GM12878 (cell line): ENCODE measurements around the gene KRTAP10-9. TPM values are rescaled to one million over a fixed set of nuclear protein-coding genes. Genes with fewer than 3 reads are reported as not detected.
"Not testable (repeated sequence)": the region's sequence is repeated elsewhere in the genome, so short reads cannot be mapped to it uniquely, and the experiment has no call there.

Experiments
- ATAC-seq: fragments of 200-7000 bp; cut with Tn5 transposase; 3 replicates; pipeline ENCODE4 v1.9.1; 2020; ENCODE audit warnings: mild to moderate bottlenecking, moderate library complexity
- BruUV-seq: library from RNA; stranded (reverse); fragments of 400-500 nt; replicated peaks from 2 replicates; lab custom pipeline; 2021; lab: Mats Ljungman, UMichigan
- CTCF ChIA-PET: fragments of 300-600 bp; sonication (Branson Sonifier 250); formaldehyde crosslinking; extraction: SDS; loops from one replicate; lab custom pipeline; 2021; ENCODE audit warnings: inconsistent platforms; lab: Yijun Ruan, JAX
- POLR2A ChIA-PET: fragments of 350-600 bp; formaldehyde crosslinking; extraction: SDS; loops from one replicate; lab custom pipeline; 2021; ENCODE audit warnings: inconsistent platforms; lab: Charles Lee
- RAD21 ChIA-PET: fragments of 300-600 bp; sonication (Branson Sonifier 250); formaldehyde crosslinking; loops from one replicate; lab custom pipeline; 2023; ENCODE audit warnings: antibody characterized with exemption; ENCODE audit not compliant: unreplicated experiment; lab: Charles Lee
- SMC1A ChIA-PET: fragments of 300-600 bp; sonication (Branson Sonifier 250); formaldehyde crosslinking; loops from one replicate; lab custom pipeline; 2023; ENCODE audit not compliant: unreplicated experiment, uncharacterized antibody; lab: Charles Lee
- DNase-seq: peaks from one replicate; pipeline ENCODE4 v3.0.0-alpha.2; 2011; ENCODE audit warnings: low read depth, low spot score
- FAIRE-seq: peaks from 3 replicates; lab custom pipeline; 2011; peaks lifted over from hg19 to GRCh38; lab: Jason Lieb, UNC
- H2AFZ ChIP-seq: 2 replicates; pipeline ENCODE4 v1.6.0; 2011; ENCODE audit warnings: low read depth, low read length, control low read depth; ENCODE audit not compliant: control insufficient read depth
- H3K27ac ChIP-seq: 2 replicates; pipeline ENCODE4 v1.5.1; 2011; ENCODE audit warnings: control low read depth; ENCODE audit not compliant: control insufficient read depth, insufficient read depth
- H3K27me3 ChIP-seq, 2 experiments: replicated peaks in 1 of 2; 2 replicates each; pipeline versions ENCODE4 v1.6.0 to v1.6.1; 2011; ENCODE audit warnings: low read length in 1 of 2; ENCODE audit not compliant: control insufficient read depth in 2 of 2, insufficient read depth in 2 of 2
- H3K36me3 ChIP-seq, 2 experiments: 2 replicates each; pipeline ENCODE4 v1.5.1; 2011; ENCODE audit warnings: low read length in 1 of 2; ENCODE audit not compliant: control insufficient read depth in 2 of 2, insufficient read depth in 2 of 2
- H3K4me1 ChIP-seq: 2 replicates; pipeline ENCODE4 v1.6.1; 2011; ENCODE audit warnings: mild to moderate bottlenecking, low read length, moderate library complexity, mixed read lengths; ENCODE audit not compliant: control insufficient read depth, insufficient read depth
- H3K4me2 ChIP-seq: 2 replicates; pipeline ENCODE4 v1.6.0; 2011; ENCODE audit warnings: control low read depth; ENCODE audit not compliant: control insufficient read depth, insufficient read depth
- H3K4me3 ChIP-seq: fragments of 200-600 bp; sonication (generic); 2 replicates; pipeline ENCODE4 v1.5.1; 2016
- H3K79me2 ChIP-seq: 2 replicates; pipeline ENCODE4 v1.6.0; 2011; ENCODE audit warnings: low read length; ENCODE audit not compliant: control insufficient read depth, insufficient read depth
- H3K9ac ChIP-seq: 2 replicates; pipeline ENCODE4 v1.8.0; 2011; ENCODE audit warnings: low read length, control low read depth, mixed read lengths; ENCODE audit not compliant: control insufficient read depth, insufficient read depth
- H3K9me3 ChIP-seq: replicated peaks from 3 replicates; pipeline ENCODE4 v1.5.1; 2011; ENCODE audit warnings: mild to moderate bottlenecking, low read length; ENCODE audit not compliant: control insufficient read depth, insufficient read depth
- H4K20me1 ChIP-seq: 2 replicates; pipeline ENCODE4 v1.6.0; 2011; ENCODE audit not compliant: control insufficient read depth, insufficient read depth
- EED ChIP-seq: sonication (generic); IDR thresholded peaks from 2 replicates; pipeline ENCODE4 v1.6.1; 2016; ENCODE audit warnings: antibody characterized with exemption, low read depth
- HDGF ChIP-seq: fragments of 450-650 bp; IDR thresholded peaks from 2 replicates; pipeline ENCODE4 v1.6.1; 2016; ENCODE audit warnings: antibody characterized with exemption
- IKZF1 ChIP-seq: fragments of 450-650 bp; conservative IDR thresholded peaks from 2 replicates; pipeline ENCODE4 v1.6.1; 2017; ENCODE audit warnings: antibody characterized with exemption, mild to moderate bottlenecking
- JUND ChIP-seq: IDR thresholded peaks from 2 replicates; pipeline ENCODE4 v1.6.1; 2012; ENCODE audit warnings: low read depth, mild to moderate bottlenecking, low read length, improper control_type of control experiment, moderate library complexity
- MTA3 ChIP-seq: IDR thresholded peaks from 2 replicates; pipeline ENCODE4 v1.6.1; 2012; ENCODE audit warnings: low read length, inconsistent platforms, borderline replicate concordance
- PAX5 ChIP-seq: IDR thresholded peaks from 2 replicates; pipeline ENCODE4 v1.6.1; 2011; ENCODE audit warnings: low read depth, low read length, borderline replicate concordance
- SREBF1 ChIP-seq: IDR thresholded peaks from 2 replicates; pipeline ENCODE4 v1.6.1; 2012; ENCODE audit warnings: mild to moderate bottlenecking, low read length
- STAT3 ChIP-seq: IDR thresholded peaks from 2 replicates; pipeline ENCODE4 v1.6.1; 2011; ENCODE audit warnings: low read depth, low read length, improper control_type of control experiment
- TCF3 ChIP-seq: IDR thresholded peaks from 2 replicates; pipeline ENCODE4 v1.6.1; 2012; ENCODE audit warnings: low read depth, mild to moderate bottlenecking, low read length, borderline replicate concordance; ENCODE audit not compliant: insufficient read depth
- USF2 ChIP-seq: IDR thresholded peaks from 2 replicates; pipeline ENCODE4 v1.6.1; 2011; ENCODE audit warnings: low read depth, low read length, improper control_type of control experiment, borderline replicate concordance
- ZNF274 ChIP-seq: IDR thresholded peaks from one replicate; pipeline ENCODE4 v1.8.0; 2011; ENCODE audit not compliant: insufficient read length, insufficient read depth
- WGBS: methylation state at CpG from one replicate; pipeline ENCODE4 v1.1.6; 2016; ENCODE audit warnings: low lambda C conversion rate; ENCODE audit not compliant: insufficient replicate concordance, insufficient coverage; ENCODE audit errors: missing lambda C conversion rate; 5-methylcytosine and 5-hydroxymethylcytosine counted together
- in situ Hi-C: fragments of 300-500 bp; cut with MboI; formaldehyde crosslinking; loops from 9 replicates; pipeline ENCODE4 v1.14.3; 2018; ENCODE audit warnings: mixed read lengths
- intact Hi-C: fragments of 100-400 bp; cut with micrococcal nuclease; formaldehyde crosslinking; loops from one replicate; pipeline ENCODE4 v1.14.2; 2022; ENCODE audit not compliant: unreplicated experiment
- polyA plus RNA-seq, 11 experiments: library from polyadenylated mRNA; depleted of rRNA in 4 of 11; unstranded in 6 of 11; stranded (reverse) in 5 of 11; fragments of >200 nt; fragmentation: Nextera tagmentation in 4 of 11; fragmentation: Illumina TruSeq in 1 of 11; extraction: Ambion mirVana in 4 of 11; extraction: Trizol in 1 of 11; gene quantifications; 1 replicate in 1 of 11; 2 replicates in 10 of 11; pipeline versions ENCODE4 v1.2.1 to v1.2.3, GENCODE V29; 2011 to 2016; ENCODE audit warnings: inconsistent platforms in 2 of 11, missing spikeins in 2 of 11, low read depth in 1 of 11
- total RNA-seq, 4 experiments: library from RNA; depleted of rRNA in 3 of 4; stranded (reverse); fragments of >200 nt in 3 of 4; fragmentation: Illumina TruSeq in 1 of 4; extraction: Trizol in 1 of 4; gene quantifications; 2 replicates each; pipeline versions ENCODE4 v1.2.1 to v1.2.3, GENCODE V29; 2013 to 2021
- TF ChIP-seq, protein P1 (sequence below): fragments of 450-650 bp; IDR thresholded peaks from 2 replicates; pipeline ENCODE4 v1.6.1; 2018; ENCODE audit warnings: borderline replicate concordance, mild to moderate bottlenecking; ENCODE audit not compliant: partially characterized antibody

Gene KRTAP10-9
- total and polyA plus RNA-seq, 10 of the 15 experiments (the other 5 are each of a cell fraction or from before 2014, with no cell fraction given), result not detected

DNA sequence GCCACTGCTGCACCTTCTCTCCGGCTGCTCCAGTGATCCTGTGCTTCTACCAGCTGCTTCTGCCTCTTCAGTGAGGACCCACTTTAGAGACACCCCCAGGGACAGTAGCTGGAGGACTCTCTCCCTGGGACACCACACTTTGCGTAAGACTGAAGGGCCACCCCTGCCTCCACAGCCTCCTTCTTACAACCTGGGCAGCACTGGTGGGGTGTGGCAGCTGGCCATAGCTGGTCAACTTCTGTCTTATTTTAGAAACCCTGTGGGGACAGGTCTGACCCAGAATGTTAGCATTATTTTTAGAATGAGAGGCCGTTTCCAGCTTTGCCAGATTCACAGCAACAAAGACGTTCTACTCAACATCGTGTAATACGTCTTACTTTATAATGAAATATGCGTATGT is 1.1 kb upstream of the KRTAP10-9 start (continued):
- TF ChIP-seq USF2 (no peak), ZNF274 (no peak), TCF3 (no peak), STAT3 (no peak), HDGF (no peak), MTA3 (no peak)
- TF ChIP-seq, all 136 proteins: peak for 0

- H3K4me3 ChIP-seq, result no peak overlapping the region
- no peak overlapping the region for H3K9ac ChIP-seq
- FAIRE-seq (no peak), ATAC-seq (no peak), DNase-seq (no peak)
- no peak overlapping the region for H3K27ac ChIP-seq
- intact Hi-C loops (no loop called here), in situ Hi-C loops (no loop called here)
- no peak overlapping the region for H3K4me2 ChIP-seq
- WGBS, result 39% methylated on average over 10 of the region's 10 CpGs
- H3K9me3 ChIP-seq, result peaks cover 10% of the 10 kb centered on the region; the same call in 1 of the 3 replicates
- no peaks in the 10 kb centered on the region for H3K36me3 ChIP-seq
- RAD21 ChIA-PET, result no interaction called here
- no peaks in the 10 kb centered on the region for H4K20me1 ChIP-seq
- POLR2A ChIA-PET, result no interaction called here
- H3K27me3 ChIP-seq, result no peaks in the 10 kb centered on the region
- TF ChIP-seq JUND, result no peak
- no peak for TF ChIP-seq EED
- no peak for TF ChIP-seq PAX5
- TF ChIP-seq SREBF1, result no peak
- TF ChIP-seq IKZF1, result no peak
- TF ChIP-seq, protein P1, sequence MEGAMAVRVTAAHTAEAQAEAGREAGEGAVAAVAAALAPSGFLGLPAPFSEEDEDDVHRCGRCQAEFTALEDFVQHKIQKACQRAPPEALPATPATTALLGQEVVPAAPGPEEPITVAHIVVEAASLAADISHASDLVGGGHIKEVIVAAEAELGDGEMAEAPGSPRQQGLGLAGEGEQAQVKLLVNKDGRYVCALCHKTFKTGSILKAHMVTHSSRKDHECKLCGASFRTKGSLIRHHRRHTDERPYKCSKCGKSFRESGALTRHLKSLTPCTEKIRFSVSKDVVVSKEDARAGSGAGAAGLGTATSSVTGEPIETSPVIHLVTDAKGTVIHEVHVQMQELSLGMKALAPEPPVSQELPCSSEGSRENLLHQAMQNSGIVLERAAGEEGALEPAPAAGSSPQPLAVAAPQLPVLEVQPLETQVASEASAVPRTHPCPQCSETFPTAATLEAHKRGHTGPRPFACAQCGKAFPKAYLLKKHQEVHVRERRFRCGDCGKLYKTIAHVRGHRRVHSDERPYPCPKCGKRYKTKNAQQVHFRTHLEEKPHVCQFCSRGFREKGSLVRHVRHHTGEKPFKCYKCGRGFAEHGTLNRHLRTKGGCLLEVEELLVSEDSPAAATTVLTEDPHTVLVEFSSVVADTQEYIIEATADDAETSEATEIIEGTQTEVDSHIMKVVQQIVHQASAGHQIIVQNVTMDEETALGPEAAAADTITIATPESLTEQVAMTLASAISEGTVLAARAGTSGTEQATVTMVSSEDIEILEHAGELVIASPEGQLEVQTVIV, result no peak
- SMC1A ChIA-PET, result no interaction called here
- H3K79me2 ChIP-seq, result no peaks in the 10 kb centered on the region
- no peaks in the 10 kb centered on the region for H3K4me1 ChIP-seq
- H2AFZ ChIP-seq, result no peak overlapping the region
- no TSS peak for BruUV-seq
- CTCF ChIA-PET, result no interaction called here
Measured at GRCh38 chr21:44626262-44626661, 631 bp upstream of the KRTAP10-9 start.

GRCh38 chr21:44627181-44627822 is 409 bp downstream of the KRTAP10-9 start:
- BruUV-seq, FAIRE-seq, H3K9me3 ChIP-seq, POLR2A ChIA-PET, ATAC-seq, H3K4me1 ChIP-seq, H3K27ac ChIP-seq, H3K9ac ChIP-seq, H4K20me1 ChIP-seq, H2AFZ ChIP-seq, SMC1A ChIA-PET, CTCF ChIA-PET, H3K79me2 ChIP-seq, DNase-seq, H3K4me3 ChIP-seq, H3K4me2 ChIP-seq, intact Hi-C loops, in situ Hi-C loops, RAD21 ChIA-PET, H3K27me3 ChIP-seq, H3K36me3 ChIP-seq: not testable (repeated sequence)
- 68% methylated on average over 20 of the region's 20 CpGs for WGBS
